ENCODE measurements around the gene AGRN.

AGRN gene

GRCh38 chr1:995665-996633 is 24.0 kb upstream of the AGRN start:
- Histone ChIP-seq H3K4me3 (ENCODE audit: low read length in 2 of 2) (no peak overlapping the region), H3K9me3 (ENCODE audit: control insufficient read depth in 2 of 2, low read length in 2 of 2) (peaks cover 0 to 5% of the 10 kb centered on the region in 2 donors), H3K4me1 (ENCODE audit: control insufficient read depth, insufficient read depth, low read length) (peaks cover 23% of the 10 kb centered on the region), H3K36me3 (ENCODE audit: control insufficient read depth in 2 of 2, insufficient read depth in 2 of 2, low read length in 2 of 2) (no peaks in the 10 kb centered on the region), H3K27ac (ENCODE audit: low read length) (no peak overlapping the region), H3K9ac (ENCODE audit: low read length in 2 of 2) (no peak overlapping the region), H3K27me3 (ENCODE audit: control insufficient read depth in 1 of 2, insufficient read depth in 2 of 2, low read length in 2 of 2) (peaks cover 2% of the 10 kb centered on the region in 2 donors)

- Histone ChIP-seq H3K4me1 (ENCODE audit: control insufficient read depth, insufficient read depth, low read length) (peaks cover 29% of the 10 kb centered on the region), H3K36me3 (ENCODE audit: control insufficient read depth in 2 of 2, insufficient read depth in 2 of 2, low read length in 2 of 2) (no peaks in the 10 kb centered on the region), H3K27me3 (ENCODE audit: control insufficient read depth in 1 of 2, insufficient read depth in 2 of 2, low read length in 2 of 2) (peaks cover 2% of the 10 kb centered on the region in 2 donors), H3K9ac (ENCODE audit: low read length in 2 of 2) (no peak overlapping the region), H3K4me3 (ENCODE audit: low read length in 2 of 2) (no peak overlapping the region), H3K27ac (ENCODE audit: low read length) (no peak overlapping the region), H3K9me3 (ENCODE audit: control insufficient read depth in 2 of 2, low read length in 2 of 2) (peaks cover 0 to under 1% of the 10 kb centered on the region in 2 donors)
Observed at GRCh38 chr1:996851-997712, 22.8 kb upstream of the AGRN start.

- Histone ChIP-seq H3K4me1 (ENCODE audit: control insufficient read depth, insufficient read depth, low read length) (peaks cover 29% of the 10 kb centered on the region), H3K27me3 (ENCODE audit: control insufficient read depth in 1 of 2, insufficient read depth in 2 of 2, low read length in 2 of 2) (peaks cover 2% of the 10 kb centered on the region in 2 donors), H3K9me3 (ENCODE audit: control insufficient read depth in 2 of 2, low read length in 2 of 2) (no peaks in the 10 kb centered on the region), H3K4me3 (ENCODE audit: low read length in 2 of 2) (no peak overlapping the region), H3K36me3 (ENCODE audit: control insufficient read depth in 2 of 2, insufficient read depth in 2 of 2, low read length in 2 of 2) (no peaks in the 10 kb centered on the region), H3K27ac (ENCODE audit: low read length) (no peak overlapping the region), H3K9ac (ENCODE audit: low read length in 2 of 2) (no peak overlapping the region)
Observed at GRCh38 chr1:997713-997992, 22.3 kb upstream of the AGRN start.

GRCh38 chr1:997993-998744 is 21.8 kb upstream of the AGRN start:
- no peaks in the 10 kb centered on the region for H3K36me3 ChIP-seq (ENCODE audit: control insufficient read depth in 2 of 2, insufficient read depth in 2 of 2, low read length in 2 of 2)
- peak overlapping the region in 1 of 2 donors; percentile 40 for H3K4me3 ChIP-seq (ENCODE audit: low read length in 2 of 2)
- H3K9ac ChIP-seq (ENCODE audit: low read length in 2 of 2) = no peak overlapping the region
- H3K9me3 ChIP-seq (ENCODE audit: control insufficient read depth in 2 of 2, low read length in 2 of 2) = no peaks in the 10 kb centered on the region
- H3K27me3 ChIP-seq (ENCODE audit: control insufficient read depth in 1 of 2, insufficient read depth in 2 of 2, low read length in 2 of 2) = peaks cover 2% of the 10 kb centered on the region in 2 donors
- peaks cover 29% of the 10 kb centered on the region for H3K4me1 ChIP-seq (ENCODE audit: control insufficient read depth, insufficient read depth, low read length)
- H3K27ac ChIP-seq (ENCODE audit: low read length) = no peak overlapping the region

GRCh38 chr1:998745-998994 is 21.2 kb upstream of the AGRN start:
- no peak overlapping the region for H3K27ac ChIP-seq (ENCODE audit: low read length)
- H3K9me3 ChIP-seq (ENCODE audit: control insufficient read depth in 2 of 2, low read length in 2 of 2) = no peaks in the 10 kb centered on the region
- peaks cover 2% of the 10 kb centered on the region in 2 donors for H3K27me3 ChIP-seq (ENCODE audit: control insufficient read depth in 1 of 2, insufficient read depth in 2 of 2, low read length in 2 of 2)
- H3K36me3 ChIP-seq (ENCODE audit: control insufficient read depth in 2 of 2, insufficient read depth in 2 of 2, low read length in 2 of 2) = no peaks in the 10 kb centered on the region
- H3K4me3 ChIP-seq (ENCODE audit: low read length in 2 of 2) = peak overlapping the region in 1 of 2 donors; percentile 78
- peak overlapping the region; percentile 58 to 72 for H3K9ac ChIP-seq (ENCODE audit: low read length in 2 of 2)
- peaks cover 29% of the 10 kb centered on the region for H3K4me1 ChIP-seq (ENCODE audit: control insufficient read depth, insufficient read depth, low read length)

GRCh38 chr1:998995-999724 is 20.8 kb upstream of the AGRN start:
- H3K9me3 ChIP-seq (ENCODE audit: control insufficient read depth in 2 of 2, low read length in 2 of 2) = no peaks in the 10 kb centered on the region
- peak overlapping the region; percentile 65 to 78 for H3K4me3 ChIP-seq (ENCODE audit: low read length in 2 of 2)
- peak overlapping the region; percentile 72 to 76 for H3K9ac ChIP-seq (ENCODE audit: low read length in 2 of 2)
- H3K27ac ChIP-seq (ENCODE audit: low read length) = peak overlapping the region; percentile 41
- peaks cover 29% of the 10 kb centered on the region for H3K4me1 ChIP-seq (ENCODE audit: control insufficient read depth, insufficient read depth, low read length)
- peaks cover 2% of the 10 kb centered on the region in 2 donors for H3K27me3 ChIP-seq (ENCODE audit: control insufficient read depth in 1 of 2, insufficient read depth in 2 of 2, low read length in 2 of 2)
- no peaks in the 10 kb centered on the region for H3K36me3 ChIP-seq (ENCODE audit: control insufficient read depth in 2 of 2, insufficient read depth in 2 of 2, low read length in 2 of 2)

GRCh38 chr1:999725-1000356 is 20.1 kb upstream of the AGRN start, which contains the start of gene HES4:
Gene HES4, minus strand, starts transcription at chr1:1000097. Its CDS starts 124 bp downstream, at chr1:999973.
- H3K27ac ChIP-seq (ENCODE audit: low read length) = peak within 1 kb of the TSS; percentile 97

GRCh38 chr1:1000357-1001056 is 19.4 kb upstream of the AGRN start:
- H3K9me3 ChIP-seq (ENCODE audit: control insufficient read depth in 2 of 2, low read length in 2 of 2) = no peaks in the 10 kb centered on the region
- peaks cover 39% of the 10 kb centered on the region for H3K4me1 ChIP-seq (ENCODE audit: control insufficient read depth, insufficient read depth, low read length)
- no peaks in the 10 kb centered on the region for H3K36me3 ChIP-seq (ENCODE audit: control insufficient read depth in 2 of 2, insufficient read depth in 2 of 2, low read length in 2 of 2)
- H3K4me3 ChIP-seq (ENCODE audit: low read length in 2 of 2) = peak overlapping the region; percentile 62 to 78
- H3K9ac ChIP-seq (ENCODE audit: low read length in 2 of 2) = peak overlapping the region; percentile 79 to 88
- peaks cover 2% of the 10 kb centered on the region in 2 donors for H3K27me3 ChIP-seq (ENCODE audit: control insufficient read depth in 1 of 2, insufficient read depth in 2 of 2, low read length in 2 of 2)
- H3K27ac ChIP-seq (ENCODE audit: low read length) = peak overlapping the region; percentile 97

More at GRCh38 chr1:999725-1000356, 20.1 kb upstream of the AGRN start, which contains the start of gene HES4:
- peaks cover 2% of the 10 kb centered on the region in 2 donors for H3K27me3 ChIP-seq (ENCODE audit: control insufficient read depth in 1 of 2, insufficient read depth in 2 of 2, low read length in 2 of 2)
- peaks cover 32% of the 10 kb centered on the region for H3K4me1 ChIP-seq (ENCODE audit: control insufficient read depth, insufficient read depth, low read length)
- H3K9ac ChIP-seq (ENCODE audit: low read length in 2 of 2) = peak within 1 kb of the TSS; percentile 79 to 88
- H3K36me3 ChIP-seq (ENCODE audit: control insufficient read depth in 2 of 2, insufficient read depth in 2 of 2, low read length in 2 of 2) = no peaks in the 10 kb centered on the region
- H3K9me3 ChIP-seq (ENCODE audit: control insufficient read depth in 2 of 2, low read length in 2 of 2) = no peaks in the 10 kb centered on the region
- H3K4me3 ChIP-seq (ENCODE audit: low read length in 2 of 2) = peak within 1 kb of the TSS; percentile 65 to 78

- Histone ChIP-seq H3K9me3 (ENCODE audit: control insufficient read depth in 2 of 2, low read length in 2 of 2) (no peaks in the 10 kb centered on the region), H3K9ac (ENCODE audit: low read length in 2 of 2) (peak overlapping the region; percentile 79 to 88), H3K4me3 (ENCODE audit: low read length in 2 of 2) (peak overlapping the region; percentile 62 to 78), H3K4me1 (ENCODE audit: control insufficient read depth, insufficient read depth, low read length) (peaks cover 42% of the 10 kb centered on the region), H3K36me3 (ENCODE audit: control insufficient read depth in 2 of 2, insufficient read depth in 2 of 2, low read length in 2 of 2) (no peaks in the 10 kb centered on the region), H3K27ac (ENCODE audit: low read length) (peak overlapping the region; percentile 97), H3K27me3 (ENCODE audit: control insufficient read depth in 1 of 2, insufficient read depth in 2 of 2, low read length in 2 of 2) (peaks cover 2 to 7% of the 10 kb centered on the region in 2 donors)
Observed at GRCh38 chr1:1001057-1001783, 18.7 kb upstream of the AGRN start.

All from stomach smooth muscle (tissue), 2 donors.